HG03135 (cell line): ENCODE results near the gene CSRNP2.

Source experiments
- ATAC-seq: cut with Tn5 transposase; IDR thresholded peaks from one replicate; pipeline ENCODE4 v1.9.1; 2021; ENCODE audit warnings: mild to moderate bottlenecking, moderate library complexity; ENCODE audit not compliant: unreplicated experiment

The CSRNP2 gene, protein sequence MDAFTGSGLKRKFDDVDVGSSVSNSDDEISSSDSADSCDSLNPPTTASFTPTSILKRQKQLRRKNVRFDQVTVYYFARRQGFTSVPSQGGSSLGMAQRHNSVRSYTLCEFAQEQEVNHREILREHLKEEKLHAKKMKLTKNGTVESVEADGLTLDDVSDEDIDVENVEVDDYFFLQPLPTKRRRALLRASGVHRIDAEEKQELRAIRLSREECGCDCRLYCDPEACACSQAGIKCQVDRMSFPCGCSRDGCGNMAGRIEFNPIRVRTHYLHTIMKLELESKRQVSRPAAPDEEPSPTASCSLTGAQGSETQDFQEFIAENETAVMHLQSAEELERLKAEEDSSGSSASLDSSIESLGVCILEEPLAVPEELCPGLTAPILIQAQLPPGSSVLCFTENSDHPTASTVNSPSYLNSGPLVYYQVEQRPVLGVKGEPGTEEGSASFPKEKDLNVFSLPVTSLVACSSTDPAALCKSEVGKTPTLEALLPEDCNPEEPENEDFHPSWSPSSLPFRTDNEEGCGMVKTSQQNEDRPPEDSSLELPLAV

GRCh38 chr12:51083126-51083833 lies at the start of gene CSRNP2:
Gene CSRNP2 (minus strand): TSS chr12:51083596. CDS start chr12:51076561, 7,035 bp downstream.
- peak; percentile 99 for ATAC-seq

DNA sequence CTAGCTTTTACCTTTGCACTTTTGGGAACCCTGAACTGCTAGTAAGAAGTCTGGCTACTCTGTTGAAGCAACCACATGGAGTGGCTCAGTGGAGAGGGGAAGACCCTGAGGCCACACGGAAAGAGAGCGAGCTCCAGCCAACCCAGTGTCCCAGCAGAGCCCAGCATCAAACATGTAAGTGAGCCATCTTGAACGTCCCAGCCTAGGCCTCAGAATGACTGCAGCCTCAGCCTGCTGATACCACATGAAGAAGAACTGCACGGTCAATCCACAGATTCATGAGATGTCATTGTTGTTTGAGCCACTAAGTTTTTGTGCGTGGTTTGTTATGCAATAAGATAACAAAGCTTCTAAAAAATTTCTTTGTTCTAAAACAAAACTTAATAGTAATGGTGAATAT lies 49.3 kb upstream of the CSRNP2 start:
- ATAC-seq: no peak

DNA sequence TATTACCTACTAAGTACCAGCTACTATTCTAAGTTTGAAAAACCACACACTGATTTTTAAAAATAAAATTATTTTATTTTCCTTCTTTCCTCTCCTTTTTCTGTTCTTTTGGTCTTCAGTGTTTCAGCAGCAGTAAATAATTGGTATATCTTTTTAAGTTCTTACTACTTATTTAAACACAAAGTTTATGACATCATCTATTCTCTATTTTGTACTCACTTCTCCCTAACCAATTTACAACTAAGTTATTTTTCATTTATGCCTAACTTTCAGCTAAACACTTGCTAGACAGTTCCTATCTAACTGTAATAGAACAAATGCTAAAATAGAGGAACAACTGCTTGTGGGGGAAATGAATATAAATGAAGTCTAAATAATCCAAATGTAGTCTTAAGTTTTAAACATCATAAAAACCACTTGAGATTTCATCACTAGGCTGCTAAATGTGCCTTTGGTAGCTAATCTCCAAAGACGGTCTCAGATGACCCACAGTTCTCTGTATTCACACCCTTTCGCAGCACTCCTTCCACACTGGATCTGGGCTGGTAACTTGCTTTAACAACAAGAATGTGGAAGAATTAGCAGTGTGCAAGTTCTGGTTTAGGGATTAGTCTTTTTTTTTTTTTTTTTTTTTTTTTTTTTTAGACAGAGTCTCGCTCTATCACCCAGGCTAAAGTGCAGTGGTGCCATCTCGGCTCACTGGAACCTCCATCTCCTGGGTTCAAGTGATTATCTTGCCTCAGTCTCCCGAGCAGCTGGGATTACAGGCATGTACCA lies 48.5 kb upstream of the CSRNP2 start:
- ATAC-seq: no peak

GRCh38 chr12:51128919-51129318 lies 45.5 kb upstream of the CSRNP2 start:
- ATAC-seq: no peak

DNA sequence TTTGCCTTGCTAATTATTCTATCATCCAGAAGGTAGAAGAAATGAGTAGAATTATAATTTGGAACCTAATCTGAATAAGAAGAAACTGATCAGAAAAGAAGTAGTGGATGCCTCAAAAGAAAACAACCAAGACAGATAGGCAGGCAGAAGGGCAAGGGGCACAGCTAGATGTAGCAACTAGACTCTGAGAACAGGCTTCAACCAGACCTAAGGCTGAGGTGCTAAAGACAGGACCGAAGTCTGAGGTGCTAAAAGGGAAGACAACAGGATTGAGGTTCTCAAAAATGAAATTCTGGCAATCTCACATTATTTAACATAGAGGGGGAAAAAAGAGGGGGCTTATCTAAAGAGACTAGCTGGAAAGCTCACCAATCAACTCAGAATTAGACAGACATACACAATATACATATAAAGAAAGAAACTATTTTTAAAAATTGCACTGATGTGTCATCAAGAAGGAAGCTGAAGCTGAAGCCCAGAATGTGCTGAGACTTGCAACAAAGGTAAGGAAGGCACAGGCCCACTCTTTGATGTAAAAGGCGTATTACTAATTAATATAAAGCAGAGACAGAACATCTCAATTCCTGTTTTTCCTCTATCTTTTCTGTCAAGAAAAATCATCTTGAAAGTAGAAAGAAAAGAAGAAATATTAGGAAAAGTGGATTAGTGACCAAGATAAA lies 43.8 kb upstream of the CSRNP2 start:
- no peak for ATAC-seq

GRCh38 chr12:51126297-51126696 lies 42.9 kb upstream of the CSRNP2 start:
- no peak for ATAC-seq

- no peak for ATAC-seq
These were observed 41.1 kb upstream of the CSRNP2 start for GRCh38 chr12:51124504-51124903.

DNA sequence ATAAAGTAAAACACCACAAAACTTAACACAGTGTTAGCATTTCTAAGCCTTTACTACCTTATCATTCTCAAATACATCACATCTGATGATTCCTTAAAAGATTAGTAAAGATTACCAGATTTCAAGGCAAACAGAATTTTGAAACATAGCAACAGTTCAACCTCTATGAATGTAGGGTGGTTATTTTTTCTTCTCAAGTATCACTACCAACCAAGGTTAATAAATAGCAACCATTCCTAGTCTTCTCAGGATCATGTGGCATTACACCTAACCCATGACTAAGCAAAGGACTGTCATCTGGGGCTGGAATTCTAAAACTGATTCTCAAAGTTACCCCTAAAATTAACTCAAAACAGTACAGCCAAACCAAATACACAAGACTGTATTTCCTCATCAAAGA lies 39.4 kb upstream of the CSRNP2 start:
- ATAC-seq: no peak

DNA sequence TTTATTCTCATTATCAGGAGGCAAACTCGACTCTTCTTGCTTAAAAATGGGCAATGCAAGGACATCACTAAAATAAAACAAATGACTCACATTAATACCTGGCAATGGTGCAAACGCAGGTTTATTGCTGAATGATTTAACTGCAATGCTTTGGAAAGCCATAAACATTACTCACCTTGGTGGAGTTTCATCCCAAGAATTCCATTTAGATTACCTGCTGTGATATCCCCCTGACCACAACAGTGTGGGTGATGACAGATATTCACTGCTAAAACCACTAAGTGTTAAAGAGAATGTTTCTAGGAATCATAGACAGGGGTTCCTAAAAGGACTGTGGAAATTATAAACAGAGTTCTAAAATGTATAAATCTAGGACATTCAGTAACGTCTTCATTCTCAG lies 35.3 kb upstream of the CSRNP2 start:
- no peak for ATAC-seq

GRCh38 chr12:51115533-51115932 lies 32.1 kb upstream of the CSRNP2 start:
- ATAC-seq: no peak

- no peak for ATAC-seq
These were observed 24.7 kb upstream of the CSRNP2 start for GRCh38 chr12:51108136-51108535.

DNA sequence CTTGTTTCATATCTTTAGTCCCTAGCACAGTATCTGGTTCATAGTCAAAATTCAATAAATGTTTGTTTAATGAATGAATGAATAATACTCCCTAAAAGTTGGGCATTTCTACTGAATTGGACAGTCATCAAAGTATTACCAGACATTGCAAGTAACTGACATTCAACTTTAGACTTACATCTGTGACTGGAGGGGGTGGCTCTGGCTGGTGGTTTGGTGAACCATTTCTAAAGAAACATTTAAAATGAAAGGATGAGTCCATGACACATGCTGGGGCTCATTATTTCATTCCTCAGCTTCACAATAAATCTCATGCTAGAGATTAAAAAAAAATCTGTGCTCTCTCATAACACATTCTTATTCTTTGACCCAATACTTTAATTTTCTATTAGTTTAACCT lies 20.6 kb upstream of the CSRNP2 start:
- no peak for ATAC-seq

DNA sequence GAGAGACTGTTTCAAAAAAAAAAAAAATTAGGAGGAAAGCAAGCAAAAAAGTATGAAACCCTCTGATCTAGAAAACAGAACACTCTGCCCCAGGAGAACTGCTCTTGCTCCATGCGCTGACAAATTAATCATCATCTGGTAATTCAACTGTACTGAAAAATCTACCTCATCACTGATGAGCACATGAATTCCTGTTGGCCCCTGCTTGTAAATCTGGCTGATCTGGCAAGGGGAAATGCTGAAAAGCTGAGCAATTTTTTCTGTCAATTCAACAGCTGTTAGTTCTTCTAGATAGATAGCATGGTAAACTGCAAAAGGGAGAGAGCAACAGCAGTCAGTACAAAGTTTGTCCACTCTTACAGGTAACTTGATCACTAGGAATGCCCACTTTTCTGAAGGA lies 15.2 kb upstream of the CSRNP2 start:
- no peak for ATAC-seq

- no peak for ATAC-seq
These were observed 7.4 kb upstream of the CSRNP2 start for GRCh38 chr12:51090705-51091229.

- ATAC-seq: no peak
These were observed 4.4 kb upstream of the CSRNP2 start for GRCh38 chr12:51087818-51088217.

DNA sequence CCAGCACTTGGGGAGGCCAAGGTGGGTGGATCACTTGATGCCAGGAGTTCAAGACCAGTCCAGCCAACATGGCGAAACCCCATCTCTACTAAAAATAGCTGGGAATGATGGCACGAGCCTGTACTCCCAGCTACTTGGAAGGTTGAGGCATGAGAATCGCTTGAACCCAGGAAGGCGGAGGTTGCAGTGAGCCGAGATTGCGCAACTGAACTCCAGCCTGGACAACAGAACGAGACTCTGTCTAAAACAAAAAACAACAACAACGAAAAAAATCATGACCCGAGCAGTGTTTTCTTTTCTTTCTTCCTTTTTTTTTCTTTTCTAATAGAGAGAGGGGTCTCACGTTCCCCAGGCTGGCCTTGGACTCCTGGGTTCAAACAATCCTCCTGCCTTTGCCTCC lies 3.5 kb upstream of the CSRNP2 start:
- ATAC-seq: no peak

DNA sequence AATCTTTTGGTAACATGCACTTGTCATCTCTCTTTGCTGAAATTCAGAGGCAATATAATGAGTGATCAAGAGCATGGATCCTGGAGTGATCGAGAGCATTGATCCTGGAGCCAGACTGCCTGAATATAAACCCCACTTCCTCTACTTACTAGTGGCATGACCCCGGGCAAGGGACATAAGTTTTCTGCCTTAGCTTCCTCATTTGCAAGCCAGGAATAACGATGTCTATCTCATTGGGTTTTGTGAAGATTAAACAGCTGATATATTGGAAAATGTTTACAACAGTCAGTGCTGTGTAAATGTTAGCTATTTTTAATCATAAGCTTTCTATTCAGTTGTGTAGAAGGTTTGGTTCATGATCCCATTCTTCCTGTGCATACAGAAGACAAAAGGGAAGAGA lies 2.4 kb upstream of the CSRNP2 start:
- ATAC-seq: no peak

- no peak for ATAC-seq
These were observed 753 bp downstream of the CSRNP2 start for GRCh38 chr12:51082561-51083125.

GRCh38 chr12:51081421-51081820 lies 2.0 kb downstream of the CSRNP2 start:
- ATAC-seq: no peak

DNA sequence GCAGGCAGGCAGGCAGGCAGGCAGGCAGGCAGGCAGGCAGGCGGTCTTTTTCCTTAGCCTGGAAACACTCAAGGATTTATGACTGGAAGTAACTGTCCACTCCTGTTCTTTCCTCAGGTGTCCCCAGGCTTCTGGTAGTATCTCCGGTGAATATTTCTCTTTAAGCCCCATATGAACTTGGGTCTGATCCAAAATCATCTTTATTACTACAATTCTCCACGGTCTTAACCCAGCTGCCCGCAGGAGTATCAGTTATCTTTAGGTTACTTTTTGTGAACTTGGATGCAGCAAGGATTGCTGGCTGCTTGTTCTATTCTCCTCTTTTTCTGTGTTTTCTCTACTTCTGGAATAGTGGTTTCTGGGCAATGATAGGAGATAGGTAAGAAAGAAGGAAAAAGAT lies 3.3 kb downstream of the CSRNP2 start:
- ATAC-seq: no peak
